Stimulated activated CD4-positive, alpha-beta T cell treated with anti-CD3 and anti-CD28 coated beads, Interleukin-12 subunit alpha, Interleukin-12 subunit beta, amount 100 ng/mL, for 48 hours (primary cell): ENCODE results near the gene CCL25.
"Not testable (repeated sequence)": the region's sequence is repeated elsewhere in the genome, so short reads cannot be mapped to it uniquely, and the experiment has no call there.

ENCODE experiments used
- DNase-seq, 3 donors: peaks; one replicate each; pipeline ENCODE4 v3.0.0-alpha.2; 2020; ENCODE audit warnings: low read depth in 2 of 3, low spot score in 1 of 3

CCL25 gene, protein sequence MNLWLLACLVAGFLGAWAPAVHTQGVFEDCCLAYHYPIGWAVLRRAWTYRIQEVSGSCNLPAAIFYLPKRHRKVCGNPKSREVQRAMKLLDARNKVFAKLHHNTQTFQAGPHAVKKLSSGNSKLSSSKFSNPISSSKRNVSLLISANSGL

GRCh38 chr19:8052464-8052859 is at the start of gene CCL25:
CCL25 (plus strand) TSS chr19:8052760; CDS start chr19:8053050, 290 bp downstream.
- no peak for DNase-seq

DNA sequence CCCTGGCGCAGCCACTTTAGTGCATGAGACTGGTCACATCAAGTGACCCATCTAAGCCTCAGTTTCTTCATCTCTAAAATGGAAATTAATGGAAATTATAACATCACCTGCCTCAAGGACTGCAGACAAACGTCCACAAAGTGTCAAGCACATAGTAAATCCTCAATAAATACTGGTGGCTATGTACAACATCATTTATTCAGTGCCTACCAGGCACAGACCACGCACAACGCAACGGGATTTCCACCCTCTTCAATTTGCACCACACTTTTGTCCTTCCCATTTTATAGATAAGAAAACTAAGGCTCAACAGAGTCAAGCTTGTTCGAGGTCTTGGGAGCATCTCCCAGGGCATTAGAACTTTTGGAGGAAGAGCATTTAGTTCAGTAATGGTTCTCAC is 48.6 kb upstream of the CCL25 start:
- DNase-seq: no peak

DNA sequence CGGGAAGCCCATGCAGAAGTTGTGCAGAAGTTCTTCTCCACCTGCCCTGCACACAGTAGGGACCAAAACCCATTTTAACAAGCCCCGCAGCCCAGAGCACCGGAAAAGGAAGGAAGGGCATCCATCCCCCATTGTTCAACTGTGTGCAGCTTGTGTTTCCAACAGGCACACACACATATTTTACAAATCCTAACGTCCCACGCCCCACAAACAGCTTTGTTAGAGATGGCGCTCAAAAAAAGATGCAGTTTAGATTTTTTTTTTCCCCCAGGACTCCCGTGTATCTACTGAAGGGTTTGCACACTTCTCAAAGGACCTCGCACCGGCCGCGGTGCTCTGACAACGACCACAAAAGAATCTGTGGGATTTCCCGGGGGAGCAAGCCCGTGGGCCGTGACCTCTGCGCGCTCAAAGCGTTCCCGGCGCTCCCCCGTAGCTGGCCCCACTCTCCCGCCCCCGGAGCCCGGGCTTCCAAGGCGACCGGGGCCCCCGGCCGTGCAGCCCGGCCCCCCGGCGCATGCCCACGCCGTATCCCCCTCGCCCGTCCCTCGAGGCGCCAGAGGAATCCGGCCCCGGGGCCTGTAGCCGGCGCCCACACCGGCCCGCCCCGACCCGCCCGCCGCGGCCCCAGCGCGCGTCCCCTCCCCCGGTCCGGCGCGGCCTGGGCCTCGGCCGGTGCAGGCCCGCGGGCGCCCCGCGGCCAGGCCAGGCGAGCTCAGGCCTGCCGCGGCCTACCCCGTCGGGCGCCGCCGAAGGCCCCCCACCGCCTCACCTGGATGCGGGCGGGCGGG is 47.6 kb upstream of the CCL25 start:
- peak in 1 of 3 donors; percentile 20 for DNase-seq

DNA sequence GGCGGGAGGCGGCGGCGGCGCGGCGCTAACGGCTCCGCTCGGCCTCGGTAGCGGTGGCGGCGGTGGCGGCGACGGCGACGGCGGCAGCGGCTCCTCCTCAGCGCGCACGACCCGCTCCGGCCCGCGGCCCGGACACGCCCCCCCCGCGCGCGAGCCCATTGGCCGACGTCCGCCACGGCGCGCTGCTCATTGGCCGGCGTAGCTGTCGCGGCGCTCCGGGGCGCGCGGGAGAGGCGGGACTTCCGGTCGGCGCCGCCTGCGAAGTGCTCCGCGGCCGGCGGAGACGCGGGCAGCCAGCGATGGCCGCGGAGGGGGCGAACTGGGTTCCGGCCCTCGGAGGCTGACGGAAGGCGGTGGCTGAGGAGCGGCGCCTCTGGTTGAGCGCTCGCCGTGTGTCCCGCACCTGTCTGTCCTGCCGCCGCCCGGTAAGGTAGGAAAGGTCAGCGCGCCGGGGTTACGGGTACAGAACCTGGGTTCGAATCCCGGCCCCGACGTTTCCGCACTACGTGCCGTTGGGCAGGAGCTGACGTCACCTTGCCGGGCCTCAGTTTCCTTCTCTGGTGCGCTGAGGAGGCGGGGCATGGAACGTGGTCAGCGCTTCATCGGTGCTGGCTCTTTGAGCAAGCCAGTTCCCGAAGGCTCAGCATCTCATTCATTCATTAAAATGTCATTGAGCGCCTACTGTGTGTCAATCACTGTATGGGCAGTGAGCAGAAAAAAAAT is 46.9 kb upstream of the CCL25 start, which contains the start of gene ELAVL1:
Gene ELAVL1 (minus strand): TSS at position 108 of the 723 bp plus-strand sequence. CDS start 13,826 bp downstream, outside the sequence.
- peak; percentile 77 to 90 (median 81) for DNase-seq

DNA sequence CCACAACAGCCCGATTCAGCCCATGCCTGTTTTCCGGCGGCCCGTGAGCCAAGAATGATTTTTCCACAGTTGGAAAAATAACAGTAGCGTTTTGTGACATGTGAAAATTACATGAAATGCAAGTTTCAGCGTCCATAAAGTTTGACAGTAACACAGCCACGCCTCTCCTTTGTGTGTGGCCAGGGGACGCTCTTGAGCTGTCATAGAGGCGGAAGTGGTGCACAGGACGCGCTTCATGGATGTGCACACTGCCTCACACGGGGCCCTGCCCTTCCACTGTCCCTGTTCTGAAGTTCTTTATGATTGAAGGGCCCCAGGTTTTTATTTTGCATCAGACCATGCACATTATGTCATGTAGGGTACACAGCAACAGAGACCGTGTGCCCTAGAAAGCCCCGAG is 34.8 kb upstream of the CCL25 start:
- DNase-seq: no peak

- no peak for DNase-seq
Measured at GRCh38 chr19:8020681-8021080, 31.9 kb upstream of the CCL25 start.

DNA sequence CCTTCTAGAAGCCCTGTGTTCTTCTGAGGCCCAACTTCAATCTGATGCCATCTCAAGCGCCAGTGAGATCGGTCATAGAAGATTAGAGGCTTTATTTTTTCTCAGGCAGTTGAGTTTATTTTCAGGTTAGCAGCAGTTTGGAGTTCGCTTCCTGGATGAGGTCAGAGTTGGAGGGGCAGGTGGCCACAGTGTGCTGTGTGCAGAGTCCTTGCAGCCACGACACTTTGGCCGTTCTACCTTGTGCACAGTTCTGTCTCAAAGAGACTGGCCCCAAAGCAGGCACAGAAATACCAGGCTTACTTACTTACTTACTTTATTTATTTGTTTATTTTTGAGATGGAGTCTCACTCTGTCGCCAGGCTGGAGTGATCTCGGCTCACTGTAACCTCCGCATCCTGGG is 31.2 kb upstream of the CCL25 start:
- no peak for DNase-seq

GRCh38 chr19:8022275-8022674 is 30.3 kb upstream of the CCL25 start:
- DNase-seq: no peak

DNA sequence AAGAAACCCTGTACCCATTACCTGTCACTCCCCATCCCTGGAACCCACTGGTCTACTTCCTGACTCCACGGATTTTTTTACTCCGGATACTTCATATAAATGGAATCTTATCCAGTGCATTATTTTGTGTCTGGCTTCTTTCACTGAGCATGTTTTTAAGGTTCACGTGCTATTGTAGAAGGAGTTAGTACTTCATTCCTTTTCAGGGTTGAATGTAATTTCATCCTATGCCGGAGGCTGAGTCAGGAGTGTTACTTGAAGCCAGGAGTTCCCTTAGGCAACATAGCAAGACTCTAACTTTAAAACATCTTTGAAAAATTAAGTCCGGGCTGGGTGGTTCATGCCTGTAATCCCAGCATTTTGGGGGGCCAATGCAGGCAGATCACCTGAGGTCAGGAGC is 29.2 kb upstream of the CCL25 start:
- no peak for DNase-seq

GRCh38 chr19:8024256-8024655 is 28.3 kb upstream of the CCL25 start:
- DNase-seq: not testable (repeated sequence)

DNA sequence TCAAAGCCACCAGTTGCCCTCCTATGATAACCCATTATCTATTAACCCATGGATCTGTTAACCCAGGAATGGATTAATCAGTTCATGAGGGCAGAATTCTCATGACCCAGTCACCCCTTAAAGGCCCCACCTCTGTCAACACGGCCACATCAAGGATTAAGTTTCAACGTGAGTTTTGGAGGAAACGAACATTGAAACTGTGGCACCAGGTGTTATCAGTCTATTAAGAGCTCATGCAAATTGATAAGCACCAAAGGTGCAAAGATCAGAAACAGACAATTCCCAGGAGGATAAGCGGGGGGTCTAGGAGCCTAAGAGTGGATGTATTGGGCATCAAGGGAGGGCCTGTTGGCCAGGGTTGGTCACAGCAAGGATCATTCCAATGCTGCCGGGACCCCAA is 27.2 kb upstream of the CCL25 start:
- DNase-seq: no peak

- no peak for DNase-seq
Measured at GRCh38 chr19:8028951-8029491, 23.5 kb upstream of the CCL25 start.

GRCh38 chr19:8030960-8031359 is 21.6 kb upstream of the CCL25 start:
- DNase-seq: no peak

- DNase-seq: not testable (repeated sequence)
Measured at GRCh38 chr19:8033287-8034177, 19.0 kb upstream of the CCL25 start.

GRCh38 chr19:8034178-8034525 is 18.4 kb upstream of the CCL25 start:
- DNase-seq: no peak

- no peak for DNase-seq
Measured at GRCh38 chr19:8036434-8037099, 16.0 kb upstream of the CCL25 start.

GRCh38 chr19:8038815-8039214 is 13.7 kb upstream of the CCL25 start:
- DNase-seq: no peak

DNA sequence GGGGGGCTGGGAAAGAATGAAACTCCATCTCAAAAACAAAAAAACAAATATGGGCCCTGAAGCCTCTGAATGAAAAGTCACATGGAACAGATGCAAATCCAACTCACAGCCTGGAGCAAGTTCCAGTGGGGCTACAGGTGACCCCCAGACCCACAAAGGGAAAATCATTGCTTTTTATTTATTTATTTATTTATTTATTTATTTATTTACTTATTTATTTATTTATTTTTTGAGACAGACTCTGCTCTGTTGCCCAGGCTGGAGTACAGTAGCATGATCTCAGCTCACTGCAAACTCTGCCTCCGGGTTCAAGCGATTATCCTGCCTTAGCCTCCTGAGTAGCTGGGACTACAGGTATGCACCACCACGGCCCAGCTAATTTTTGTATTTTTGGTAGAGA is 13.3 kb upstream of the CCL25 start:
- DNase-seq: no peak

- no peak for DNase-seq
Measured at GRCh38 chr19:8041531-8041931, 11.0 kb upstream of the CCL25 start.

DNA sequence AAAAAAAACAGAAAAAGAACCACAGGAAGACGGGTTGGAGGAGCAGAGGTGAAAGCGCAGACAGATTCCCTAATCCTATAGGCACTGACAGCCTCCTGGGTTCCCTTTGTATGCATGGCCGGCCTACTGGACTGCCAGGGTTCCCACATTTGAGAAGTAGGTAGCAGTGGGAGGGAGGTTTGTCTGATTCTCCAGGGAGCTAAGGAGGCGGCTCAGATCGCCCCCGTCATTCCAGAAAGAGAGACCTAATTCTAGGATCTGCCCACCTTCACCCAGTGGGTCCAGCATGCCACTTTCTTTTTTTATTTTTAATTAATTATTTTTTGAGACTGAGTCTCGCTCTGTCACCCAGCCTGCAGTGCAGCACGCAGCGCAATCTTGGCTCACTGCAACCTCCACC is 9.7 kb upstream of the CCL25 start:
- DNase-seq: no peak
